HepG2 (cell line): ENCODE data around the gene TTPAL. TPM values are rescaled to one million over a fixed set of nuclear protein-coding genes. Genes with fewer than 3 reads are reported as not detected.

Source experiments
- BORCS8-MEF2B ChIP-seq: sonication (generic); formaldehyde crosslinking; IDR thresholded peaks from 2 replicates; pipeline ENCODE4 v1.8.0; 2022; ENCODE audit warnings: mild to moderate bottlenecking, missing genetic modification reagents
- BRD4 ChIP-seq: sonication (generic); formaldehyde crosslinking; IDR thresholded peaks from 2 replicates; pipeline ENCODE4 v1.4.0; 2020; ENCODE audit warnings: missing genetic modification reagents
- CAMTA2 ChIP-seq: sonication (generic); formaldehyde crosslinking; IDR thresholded peaks from 2 replicates; pipeline ENCODE4 v1.4.0; 2020; ENCODE audit warnings: mild to moderate bottlenecking, missing genetic modification reagents, borderline replicate concordance
- ERF ChIP-seq: IDR thresholded peaks from 2 replicates; pipeline ENCODE4 v1.6.1; 2018; ENCODE audit warnings: missing biosample characterization, missing genetic modification reagents
- HCFC1 ChIP-seq: fragments of 150-350 bp; IDR thresholded peaks from 2 replicates; pipeline ENCODE4 v1.6.1; 2014; ENCODE audit warnings: low read depth, low read length
- MXI1 ChIP-seq: IDR thresholded peaks from 3 replicates; pipeline ENCODE4 v1.6.1; 2012; ENCODE audit warnings: low read depth, low read length, inconsistent platforms, borderline replicate concordance
- RAD51 ChIP-seq: fragments of 450-650 bp; IDR thresholded peaks from 2 replicates; pipeline ENCODE4 v1.6.1; 2016; ENCODE audit warnings: borderline replicate concordance
- U2AF1 ChIP-seq: fragments of 200-400 bp; formaldehyde crosslinking; optimal IDR thresholded peaks from 2 replicates; pipeline ENCODE3; 2017; ENCODE audit warnings: mild to moderate bottlenecking, low read depth, low read length
- ZBTB7B ChIP-seq: sonication (generic); formaldehyde crosslinking; IDR thresholded peaks from 2 replicates; pipeline ENCODE4 v1.4.0; 2020; ENCODE audit warnings: missing genetic modification reagents
- ZNF124 ChIP-seq: sonication (generic); formaldehyde crosslinking; IDR thresholded peaks from 2 replicates; pipeline ENCODE4 v1.4.0; 2020; ENCODE audit warnings: missing genetic modification reagents
- ZNF556 ChIP-seq: sonication (generic); formaldehyde crosslinking; IDR thresholded peaks from 2 replicates; pipeline ENCODE4 v1.4.0; 2020; ENCODE audit warnings: mild to moderate bottlenecking, missing genetic modification reagents, borderline replicate concordance
- ZNF670 ChIP-seq: sonication (generic); formaldehyde crosslinking; IDR thresholded peaks from 2 replicates; pipeline ENCODE4 v1.8.0; 2022; ENCODE audit warnings: mild to moderate bottlenecking, missing genetic modification reagents, borderline replicate concordance
- polyA plus RNA-seq, 8 experiments: library from polyadenylated mRNA; depleted of rRNA in 3 of 8; stranded (reverse) in 7 of 8; unstranded in 1 of 8; fragments of >200 nt; fragmentation: Illumina TruSeq in 4 of 8; extraction: Trizol in 4 of 8; gene quantifications; 2 replicates each; pipeline versions ENCODE4 v1.2.1 to v1.2.3, GENCODE V29; 2011 to 2016; ENCODE audit warnings: low read depth in 4 of 8, missing spikeins in 1 of 8, mixed read lengths in 1 of 8; ENCODE audit not compliant: insufficient read depth in 1 of 8
- total RNA-seq, 5 experiments: library from RNA; depleted of rRNA; stranded (reverse); fragments of >200 nt; fragmentation: Illumina TruSeq; extraction: Trizol; gene quantifications; 2 replicates each; pipeline ENCODE4 v1.2.3, GENCODE V29; 2016; ENCODE audit warnings: low read depth in 1 of 5
- TF ChIP-seq, protein P1 (sequence below): sonication (generic); formaldehyde crosslinking; IDR thresholded peaks from 2 replicates; pipeline ENCODE4 v1.4.0; 2020; ENCODE audit warnings: missing genetic modification reagents, borderline replicate concordance
- TF ChIP-seq, protein P2 (sequence below): sonication (generic); formaldehyde crosslinking; IDR thresholded peaks from 2 replicates; pipeline ENCODE4 v1.4.0; 2020; ENCODE audit warnings: missing genetic modification reagents, mild to moderate bottlenecking, borderline replicate concordance
- TF ChIP-seq, protein P3 (sequence below): sonication (generic); formaldehyde crosslinking; IDR thresholded peaks from 2 replicates; pipeline ENCODE4 v1.8.1; 2023; ENCODE audit warnings: mild to moderate bottlenecking, inconsistent platforms, moderate library complexity, missing genetic modification reagents, borderline replicate concordance
- TF ChIP-seq, protein P4 (sequence below): sonication (generic); formaldehyde crosslinking; conservative IDR thresholded peaks from 2 replicates; pipeline ENCODE4 v1.8.1; 2023; ENCODE audit warnings: missing genetic modification reagents
- TF ChIP-seq, protein P5 (sequence below): sonication (generic); formaldehyde crosslinking; IDR thresholded peaks from 2 replicates; pipeline ENCODE4 v1.8.0; 2022; ENCODE audit warnings: missing genetic modification reagents, low read depth, mild to moderate bottlenecking, borderline replicate concordance

TTPAL gene
- total and polyA plus RNA-seq, 2 of the 13 experiments (the other 11 are each of a cell fraction or from before 2014, with no cell fraction given), result 4.3 to 18.8 TPM

DNA sequence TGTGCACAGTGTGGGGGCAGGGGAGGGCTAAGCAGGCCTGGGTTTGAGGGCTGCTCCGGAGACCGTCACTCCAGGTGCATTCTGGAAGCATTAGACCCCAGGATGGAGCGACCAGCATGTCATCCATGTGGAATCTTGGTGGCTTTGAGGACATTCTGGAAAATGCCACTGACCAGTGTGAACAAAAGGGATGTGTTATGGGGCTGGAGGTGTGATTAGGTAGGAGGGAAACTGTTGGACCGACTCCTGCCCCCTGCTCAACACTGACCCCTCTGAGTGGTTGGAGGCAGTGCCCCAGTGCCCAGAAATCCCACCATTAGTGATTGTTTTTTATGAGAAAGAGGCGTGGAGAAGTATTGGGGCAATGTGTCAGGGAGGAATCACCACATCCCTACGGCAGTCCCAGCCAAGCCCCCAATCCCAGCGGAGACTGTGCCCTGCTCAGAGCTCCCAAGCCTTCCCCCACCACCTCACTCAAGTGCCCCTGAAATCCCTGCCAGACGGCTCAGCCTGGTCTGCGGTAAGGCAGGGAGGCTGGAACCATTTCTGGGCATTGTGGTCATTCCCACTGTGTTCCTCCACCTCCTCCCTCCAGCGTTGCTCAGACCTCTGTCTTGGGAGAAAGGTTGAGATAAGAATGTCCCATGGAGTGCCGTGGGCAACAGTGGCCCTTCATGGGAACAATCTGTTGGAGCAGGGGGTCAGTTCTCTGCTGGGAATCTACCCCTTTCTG, 44.0 kb upstream of the TTPAL start (continued):
- TF ChIP-seq BORCS8-MEF2B (peak; percentile 74; the same call in 1 of the 2 replicates), BRD4 (CRISPR knock-in tag) (no peak; the same call in 1 of the 2 replicates), ZNF556 (CRISPR knock-in tag) (peak; percentile 71; the same call in 1 of the 2 replicates), ZNF124 (CRISPR knock-in tag) (0 out of 2 replicates have a peak, but pooled peaks have one; percentile 30), CAMTA2 (CRISPR knock-in tag) (0 out of 2 replicates have a peak, but pooled peaks have one; percentile 71), ZBTB7B (CRISPR knock-in tag) (no peak; the same call in 1 of the 2 replicates), MXI1 (no peak), RAD51 (no peak), U2AF1 (no peak), ZNF670 (CRISPR knock-in tag) (no peak), HCFC1 (0 out of 2 replicates have a peak, but pooled peaks have one; percentile 19), ERF (CRISPR knock-in tag) (peak; percentile 24)
- TF ChIP-seq, protein P1, sequence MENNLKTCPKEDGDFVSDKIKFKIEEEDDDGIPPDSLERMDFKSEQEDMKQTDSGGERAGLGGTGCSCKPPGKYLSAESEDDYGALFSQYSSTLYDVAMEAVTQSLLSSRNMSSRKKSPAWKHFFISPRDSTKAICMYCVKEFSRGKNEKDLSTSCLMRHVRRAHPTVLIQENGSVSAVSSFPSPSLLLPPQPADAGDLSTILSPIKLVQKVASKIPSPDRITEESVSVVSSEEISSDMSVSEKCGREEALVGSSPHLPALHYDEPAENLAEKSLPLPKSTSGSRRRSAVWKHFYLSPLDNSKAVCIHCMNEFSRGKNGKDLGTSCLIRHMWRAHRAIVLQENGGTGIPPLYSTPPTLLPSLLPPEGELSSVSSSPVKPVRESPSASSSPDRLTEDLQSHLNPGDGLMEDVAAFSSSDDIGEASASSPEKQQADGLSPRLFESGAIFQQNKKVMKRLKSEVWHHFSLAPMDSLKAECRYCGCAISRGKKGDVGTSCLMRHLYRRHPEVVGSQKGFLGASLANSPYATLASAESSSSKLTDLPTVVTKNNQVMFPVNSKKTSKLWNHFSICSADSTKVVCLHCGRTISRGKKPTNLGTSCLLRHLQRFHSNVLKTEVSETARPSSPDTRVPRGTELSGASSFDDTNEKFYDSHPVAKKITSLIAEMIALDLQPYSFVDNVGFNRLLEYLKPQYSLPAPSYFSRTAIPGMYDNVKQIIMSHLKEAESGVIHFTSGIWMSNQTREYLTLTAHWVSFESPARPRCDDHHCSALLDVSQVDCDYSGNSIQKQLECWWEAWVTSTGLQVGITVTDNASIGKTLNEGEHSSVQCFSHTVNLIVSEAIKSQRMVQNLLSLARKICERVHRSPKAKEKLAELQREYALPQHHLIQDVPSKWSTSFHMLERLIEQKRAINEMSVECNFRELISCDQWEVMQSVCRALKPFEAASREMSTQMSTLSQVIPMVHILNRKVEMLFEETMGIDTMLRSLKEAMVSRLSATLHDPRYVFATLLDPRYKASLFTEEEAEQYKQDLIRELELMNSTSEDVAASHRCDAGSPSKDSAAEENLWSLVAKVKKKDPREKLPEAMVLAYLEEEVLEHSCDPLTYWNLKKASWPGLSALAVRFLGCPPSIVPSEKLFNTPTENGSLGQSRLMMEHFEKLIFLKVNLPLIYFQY, result no peak; the same call in 1 of the 2 replicates
- TF ChIP-seq, protein P2, sequence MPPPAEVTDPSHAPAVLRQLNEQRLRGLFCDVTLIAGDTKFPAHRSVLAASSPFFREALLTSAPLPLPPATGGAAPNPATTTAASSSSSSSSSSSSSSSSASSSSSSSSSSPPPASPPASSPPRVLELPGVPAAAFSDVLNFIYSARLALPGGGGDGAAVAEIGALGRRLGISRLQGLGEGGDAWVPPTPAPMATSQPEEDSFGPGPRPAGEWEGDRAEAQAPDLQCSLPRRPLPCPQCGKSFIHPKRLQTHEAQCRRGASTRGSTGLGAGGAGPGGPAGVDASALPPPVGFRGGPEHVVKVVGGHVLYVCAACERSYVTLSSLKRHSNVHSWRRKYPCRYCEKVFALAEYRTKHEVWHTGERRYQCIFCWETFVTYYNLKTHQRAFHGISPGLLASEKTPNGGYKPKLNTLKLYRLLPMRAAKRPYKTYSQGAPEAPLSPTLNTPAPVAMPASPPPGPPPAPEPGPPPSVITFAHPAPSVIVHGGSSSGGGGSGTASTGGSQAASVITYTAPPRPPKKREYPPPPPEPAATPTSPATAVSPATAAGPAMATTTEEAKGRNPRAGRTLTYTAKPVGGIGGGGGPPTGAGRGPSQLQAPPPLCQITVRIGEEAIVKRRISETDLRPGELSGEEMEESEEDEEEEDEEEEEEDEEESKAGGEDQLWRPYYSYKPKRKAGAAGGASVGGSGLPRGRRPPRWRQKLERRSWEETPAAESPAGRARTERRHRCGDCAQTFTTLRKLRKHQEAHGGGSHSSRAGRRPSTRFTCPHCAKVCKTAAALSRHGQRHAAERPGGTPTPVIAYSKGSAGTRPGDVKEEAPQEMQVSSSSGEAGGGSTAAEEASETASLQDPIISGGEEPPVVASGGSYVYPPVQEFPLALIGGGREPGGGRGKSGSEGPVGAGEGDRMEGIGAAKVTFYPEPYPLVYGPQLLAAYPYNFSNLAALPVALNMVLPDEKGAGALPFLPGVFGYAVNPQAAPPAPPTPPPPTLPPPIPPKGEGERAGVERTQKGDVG (CRISPR knock-in tag), result peak; percentile 78
- TF ChIP-seq, protein P3, sequence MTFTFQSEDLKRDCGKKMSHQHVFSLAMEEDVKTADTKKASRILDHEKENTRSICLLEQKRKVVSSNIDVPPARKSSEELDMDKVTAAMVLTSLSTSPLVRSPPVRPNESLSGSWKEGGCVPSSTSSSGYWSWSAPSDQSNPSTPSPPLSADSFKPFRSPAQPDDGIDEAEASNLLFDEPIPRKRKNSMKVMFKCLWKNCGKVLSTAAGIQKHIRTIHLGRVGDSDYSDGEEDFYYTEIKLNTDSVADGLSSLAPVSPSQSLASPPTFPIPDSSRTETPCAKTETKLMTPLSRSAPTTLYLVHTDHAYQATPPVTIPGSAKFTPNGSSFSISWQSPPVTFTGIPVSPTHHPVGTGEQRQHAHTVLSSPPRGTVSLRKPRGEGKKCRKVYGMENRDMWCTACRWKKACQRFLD (CRISPR knock-in tag), result peak; percentile 89
- TF ChIP-seq, protein P4, sequence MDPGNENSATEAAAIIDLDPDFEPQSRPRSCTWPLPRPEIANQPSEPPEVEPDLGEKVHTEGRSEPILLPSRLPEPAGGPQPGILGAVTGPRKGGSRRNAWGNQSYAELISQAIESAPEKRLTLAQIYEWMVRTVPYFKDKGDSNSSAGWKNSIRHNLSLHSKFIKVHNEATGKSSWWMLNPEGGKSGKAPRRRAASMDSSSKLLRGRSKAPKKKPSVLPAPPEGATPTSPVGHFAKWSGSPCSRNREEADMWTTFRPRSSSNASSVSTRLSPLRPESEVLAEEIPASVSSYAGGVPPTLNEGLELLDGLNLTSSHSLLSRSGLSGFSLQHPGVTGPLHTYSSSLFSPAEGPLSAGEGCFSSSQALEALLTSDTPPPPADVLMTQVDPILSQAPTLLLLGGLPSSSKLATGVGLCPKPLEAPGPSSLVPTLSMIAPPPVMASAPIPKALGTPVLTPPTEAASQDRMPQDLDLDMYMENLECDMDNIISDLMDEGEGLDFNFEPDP (CRISPR knock-in tag), result peak; percentile 92; the same call in 1 of the 2 replicates
- TF ChIP-seq, protein P5, sequence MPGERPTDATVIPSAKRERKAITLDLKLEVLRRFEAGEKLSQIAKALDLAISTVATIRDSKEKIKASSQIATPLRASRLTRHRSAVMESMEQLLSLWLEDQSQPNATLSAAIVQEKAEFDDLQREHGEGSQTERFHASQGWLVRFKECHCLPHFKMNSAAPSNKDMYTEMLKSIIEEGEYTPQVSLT (CRISPR knock-in tag), result no peak
